Neural cell (in vitro differentiated cells): ENCODE measurements around the gene PEAK1. TPM values are rescaled to one million over a fixed set of nuclear protein-coding genes. Genes with fewer than 3 reads are reported as not detected.

Experiments used
- H2AFZ ChIP-seq: fragments of 200-600, 300-800 bp; sonication (generic), shearing (Covaris generic); 2 replicates; pipeline ENCODE4 v1.6.0; 2014; ENCODE audit warnings: low read depth, mild to moderate bottlenecking, antibody characterized with exemption, low read length, moderate library complexity
- H3F3A ChIP-seq: fragments of 200-600 bp; shearing (Covaris generic); 2 replicates; pipeline ENCODE4 v1.6.1; 2016; ENCODE audit warnings: mild to moderate bottlenecking, moderate library complexity, mixed read lengths, antibody characterized with exemption, low read length; ENCODE audit not compliant: insufficient read depth, poor library complexity, severe bottlenecking
- H3K27ac ChIP-seq: fragments of 200-600, 300-800 bp; sonication (generic), shearing (Covaris generic); 2 replicates; pipeline ENCODE4 v1.5.1; 2014; ENCODE audit warnings: mild to moderate bottlenecking, low read length, moderate library complexity
- H3K27me3 ChIP-seq: fragments of 300-800, 200-600 bp; sonication (generic), shearing (Covaris generic); 2 replicates; pipeline ENCODE4 v1.6.0; 2014; ENCODE audit warnings: mild to moderate bottlenecking, low read depth, low read length, moderate library complexity; ENCODE audit not compliant: insufficient read depth
- H3K36me3 ChIP-seq: fragments of 300-800, 200-600 bp; sonication (generic), shearing (Covaris generic); 2 replicates; pipeline ENCODE4 v1.5.1; 2014; ENCODE audit warnings: mild to moderate bottlenecking, antibody characterized with exemption, low read length, moderate library complexity; ENCODE audit not compliant: insufficient read depth
- H3K4me2 ChIP-seq: fragments of 300-800, 200-600 bp; sonication (generic), shearing (Covaris generic); 2 replicates; pipeline ENCODE4 v1.6.0; 2014; ENCODE audit warnings: mild to moderate bottlenecking, low read length
- H3K4me3 ChIP-seq: fragments of 300-800, 200-600 bp; sonication (generic), shearing (Covaris generic); 2 replicates; pipeline ENCODE4 v1.5.1; 2014; ENCODE audit warnings: mild to moderate bottlenecking, low read length, moderate library complexity
- H3K79me2 ChIP-seq: fragments of 200-600 bp; shearing (Covaris generic); replicated peaks from 2 replicates; pipeline ENCODE4 v1.6.0; 2014; ENCODE audit warnings: mild to moderate bottlenecking, low read length, moderate library complexity; ENCODE audit not compliant: insufficient read depth
- H3K9ac ChIP-seq: fragments of 300-800, 200-600 bp; sonication (generic), shearing (Covaris generic); 2 replicates; pipeline ENCODE4 v1.6.1; 2016; ENCODE audit warnings: mild to moderate bottlenecking, low read length, mixed read lengths
- H3K9me2 ChIP-seq: fragments of 200-600 bp; shearing (Covaris generic); 2 replicates; pipeline ENCODE4 v1.6.1; 2016; ENCODE audit warnings: mild to moderate bottlenecking, low read length, mixed read lengths; ENCODE audit not compliant: insufficient read depth
- H3K9me3 ChIP-seq: fragments of 200-600, 300-800 bp; sonication (generic), shearing (Covaris generic); 2 replicates; pipeline ENCODE4 v1.6.1; 2016; ENCODE audit warnings: mild to moderate bottlenecking, mixed run types, low read length, moderate library complexity, mixed read lengths
- H4K20me1 ChIP-seq: fragments of 200-600 bp; shearing (Covaris generic); 2 replicates; pipeline ENCODE4 v1.6.1; 2016; ENCODE audit warnings: mild to moderate bottlenecking, mixed run types; ENCODE audit not compliant: insufficient read depth
- CTCF ChIP-seq: fragments of 450-650 bp; IDR thresholded peaks from 2 replicates; pipeline ENCODE4 v1.5.1; 2014; ENCODE audit warnings: antibody characterized with exemption, mild to moderate bottlenecking, moderate library complexity; ENCODE audit not compliant: poor library complexity, severe bottlenecking
- EP300 ChIP-seq: fragments of 450-650 bp; conservative IDR thresholded peaks from 2 replicates; pipeline ENCODE4 v1.6.1; 2014; ENCODE audit warnings: antibody characterized with exemption, mild to moderate bottlenecking, moderate library complexity; ENCODE audit not compliant: poor library complexity, severe bottlenecking
- EZH2 ChIP-seq: fragments of 200-600, 300-800 bp; shearing (Covaris generic), sonication (generic); IDR thresholded peaks from 2 replicates; pipeline ENCODE4 v1.6.1; 2014; ENCODE audit warnings: antibody characterized with exemption, low read length, borderline replicate concordance, mild to moderate bottlenecking; ENCODE audit not compliant: insufficient read depth, poor library complexity, severe bottlenecking
- MXI1 ChIP-seq: fragments of 450-650 bp; conservative IDR thresholded peaks from 2 replicates; pipeline ENCODE4 v1.6.1; 2014; ENCODE audit warnings: antibody characterized with exemption, mild to moderate bottlenecking; ENCODE audit not compliant: poor library complexity, severe bottlenecking
- POLR2AphosphoS5 ChIP-seq: IDR thresholded peaks from 2 replicates; pipeline ENCODE4 v1.6.1; 2012
- RAD21 ChIP-seq: fragments of 450-650 bp; conservative IDR thresholded peaks from 2 replicates; pipeline ENCODE4 v1.6.1; 2014; ENCODE audit warnings: antibody characterized with exemption, mild to moderate bottlenecking, moderate library complexity
- REST ChIP-seq: IDR thresholded peaks from 2 replicates; pipeline ENCODE4 v1.6.1; 2012; ENCODE audit warnings: borderline replicate concordance
- SMC3 ChIP-seq: fragments of 450-650 bp; conservative IDR thresholded peaks from 2 replicates; pipeline ENCODE4 v1.6.1; 2014; ENCODE audit warnings: antibody characterized with exemption, mild to moderate bottlenecking, moderate library complexity; ENCODE audit not compliant: poor library complexity
- TAF1 ChIP-seq: IDR thresholded peaks from 2 replicates; pipeline ENCODE4 v1.6.1; 2012; ENCODE audit warnings: low read depth
- polyA plus RNA-seq: library from polyadenylated mRNA; depleted of rRNA; stranded (reverse); fragments of >200 nt; gene quantifications from 2 replicates; pipeline ENCODE4 v1.2.3, GENCODE V29; 2014

PEAK1 gene
- polyA plus RNA-seq, 1 donor from 2014 or later: 5.8 TPM

- Histone ChIP-seq H2AFZ (no peak overlapping the region), H3K9ac (no peak overlapping the region), H3K27me3 (no peaks in the 10 kb centered on the region), H3K36me3 (peaks cover 6% of the 10 kb centered on the region), H3K9me3 (no peaks in the 10 kb centered on the region), H3K9me2 (no peaks in the 10 kb centered on the region), H4K20me1 (no peaks in the 10 kb centered on the region), H3K4me3 (no peak overlapping the region), H3K27ac (no peak overlapping the region), H3K4me2 (no peak overlapping the region), H3K79me2 (no peaks in the 10 kb centered on the region), H3F3A (peaks cover 5% of the 10 kb centered on the region)
- no peak for TF ChIP-seq POLR2AphosphoS5
- TF ChIP-seq REST: no peak
- TF ChIP-seq CTCF: no peak
- TF ChIP-seq RAD21: no peak
- no peak for TF ChIP-seq SMC3
- TF ChIP-seq EP300: no peak
- no peak for TF ChIP-seq EZH2
- TF ChIP-seq TAF1: no peak
- TF ChIP-seq MXI1: no peak
Observed at GRCh38 chr15:77454951-77455350, 35.0 kb upstream of the PEAK1 start.

GRCh38 chr15:77454265-77454664 lies 34.4 kb upstream of the PEAK1 start:
- no peak overlapping the region for H3K27ac ChIP-seq
- H3K4me2 ChIP-seq: no peak overlapping the region
- TF ChIP-seq POLR2AphosphoS5 (no peak), SMC3 (no peak), CTCF (no peak), REST (no peak), EZH2 (no peak), RAD21 (no peak), EP300 (no peak), MXI1 (no peak), TAF1 (no peak)

More at GRCh38 chr15:77454265-77454664, 34.4 kb upstream of the PEAK1 start:
- Histone ChIP-seq H3K4me3 (no peak overlapping the region), H2AFZ (no peak overlapping the region), H3K9me2 (no peaks in the 10 kb centered on the region), H3K9ac (no peak overlapping the region), H3F3A (peaks cover 5% of the 10 kb centered on the region), H3K79me2 (peaks cover under 1% of the 10 kb centered on the region), H3K9me3 (no peaks in the 10 kb centered on the region), H3K27me3 (no peaks in the 10 kb centered on the region), H4K20me1 (no peaks in the 10 kb centered on the region), H3K36me3 (no peaks in the 10 kb centered on the region)
